MM.1S (cell line): ENCODE results near the gene UBAC1.

ENCODE experiments used
- DNase-seq: peaks from one replicate; pipeline ENCODE4 v3.0.0-alpha.2; 2015
- H2AFZ ChIP-seq: fragments of 300-600 bp; sonication (generic); 2 replicates; pipeline ENCODE4 v1.6.0; 2016; ENCODE audit warnings: antibody characterized with exemption, low read length
- H3F3A ChIP-seq: fragments of 300-600 bp; sonication (generic); 2 replicates; pipeline ENCODE4 v1.6.1; 2016; ENCODE audit warnings: mild to moderate bottlenecking, antibody characterized with exemption, low read length, moderate library complexity, mixed read lengths; ENCODE audit not compliant: insufficient read depth
- H3K27ac ChIP-seq: fragments of 300-600 bp; sonication (generic); 2 replicates; pipeline ENCODE4 v1.5.1; 2016; ENCODE audit warnings: mild to moderate bottlenecking, low read length
- H3K27me3 ChIP-seq: fragments of 300-600 bp; sonication (generic); replicated peaks from 2 replicates; pipeline ENCODE4 v1.6.0; 2016; ENCODE audit warnings: low read length; ENCODE audit not compliant: insufficient read depth
- H3K36me3 ChIP-seq: fragments of 300-600 bp; sonication (generic); replicated peaks from 2 replicates; pipeline ENCODE4 v1.6.1; 2016; ENCODE audit warnings: mild to moderate bottlenecking, low read length, mixed read lengths; ENCODE audit not compliant: insufficient read depth
- H3K4me1 ChIP-seq: fragments of 300-600 bp; sonication (generic); 2 replicates; pipeline ENCODE4 v1.6.1; 2016; ENCODE audit warnings: low read length, mixed read lengths
- H3K4me2 ChIP-seq: fragments of 300-600 bp; sonication (generic); 2 replicates; pipeline ENCODE4 v1.6.0; 2016; ENCODE audit warnings: low read depth, low read length
- H3K4me3 ChIP-seq: fragments of 300-600 bp; sonication (generic); 2 replicates; pipeline ENCODE4 v1.5.1; 2016; ENCODE audit warnings: low read length, mixed read lengths
- H3K79me2 ChIP-seq: fragments of 300-600 bp; sonication (generic); 2 replicates; pipeline ENCODE4 v1.6.1; 2016; ENCODE audit warnings: mixed run types, low read length, mixed read lengths
- H3K9ac ChIP-seq: fragments of 300-600 bp; sonication (generic); 2 replicates; pipeline ENCODE4 v1.6.1; 2016; ENCODE audit warnings: low read length, mixed read lengths
- H3K9me2 ChIP-seq: fragments of 300-600 bp; sonication (generic); replicated peaks from 2 replicates; pipeline ENCODE4 v1.6.1; 2016; ENCODE audit warnings: mild to moderate bottlenecking, low read length, mixed read lengths; ENCODE audit not compliant: insufficient read depth
- H3K9me3 ChIP-seq: fragments of 300-600 bp; sonication (generic); replicated peaks from 2 replicates; pipeline ENCODE4 v1.6.1; 2016; ENCODE audit warnings: mild to moderate bottlenecking, low read length, mixed read lengths; ENCODE audit not compliant: insufficient read depth
- H4K20me1 ChIP-seq: fragments of 300-600 bp; sonication (generic); 2 replicates; pipeline ENCODE4 v1.6.1; 2016; ENCODE audit warnings: mild to moderate bottlenecking, low read length, moderate library complexity, mixed read lengths; ENCODE audit not compliant: insufficient read depth
- CTCF ChIP-seq: fragments of 300-600 bp; sonication (generic); IDR thresholded peaks from 2 replicates; pipeline ENCODE4 v1.5.1; 2016; ENCODE audit warnings: antibody characterized with exemption, low read length, mixed read lengths
- EZH2 ChIP-seq: fragments of 300-600 bp; sonication (generic); optimal IDR thresholded peaks from 2 replicates; pipeline ENCODE3; 2017; ENCODE audit warnings: low read depth, mild to moderate bottlenecking, antibody characterized with exemption, low read length, mixed read lengths
- EZH2phosphoT487 ChIP-seq: fragments of 300-600 bp; sonication (generic); IDR thresholded peaks from 2 replicates; pipeline ENCODE4 v1.6.1; 2018; ENCODE audit warnings: antibody characterized with exemption, low read length

Gene UBAC1

GRCh38 chr9:135928074-135928730 lies 33.0 kb downstream of the UBAC1 start:
- TF ChIP-seq EZH2, result no peak
- no peak for TF ChIP-seq CTCF
- no peak for TF ChIP-seq EZH2phosphoT487
- H3K4me3 ChIP-seq, result no peak overlapping the region
- H3K4me2 ChIP-seq, result no peak overlapping the region
- H4K20me1 ChIP-seq, result no peaks in the 10 kb centered on the region
- H3K79me2 ChIP-seq, result no peaks in the 10 kb centered on the region
- no peak overlapping the region for H3K9ac ChIP-seq
- no peak overlapping the region for H3K27ac ChIP-seq
- no peaks in the 10 kb centered on the region for H3K27me3 ChIP-seq
- DNase-seq, result no peak
- H3K9me2 ChIP-seq, result no peaks in the 10 kb centered on the region
- H2AFZ ChIP-seq, result no peak overlapping the region
- no peaks in the 10 kb centered on the region for H3K4me1 ChIP-seq
- no peaks in the 10 kb centered on the region for H3K36me3 ChIP-seq
- no peaks in the 10 kb centered on the region for H3F3A ChIP-seq
- H3K9me3 ChIP-seq, result no peaks in the 10 kb centered on the region

- Histone ChIP-seq H3K9me3 (no peaks in the 10 kb centered on the region), H3K79me2 (no peaks in the 10 kb centered on the region), H3K27ac (no peak overlapping the region), H3K9ac (no peak overlapping the region), H3K9me2 (no peaks in the 10 kb centered on the region), H3K4me3 (no peak overlapping the region), H3K4me2 (no peak overlapping the region), H3F3A (no peaks in the 10 kb centered on the region), H3K4me1 (no peaks in the 10 kb centered on the region), H2AFZ (no peak overlapping the region), H3K36me3 (no peaks in the 10 kb centered on the region), H4K20me1 (no peaks in the 10 kb centered on the region), H3K27me3 (no peaks in the 10 kb centered on the region)
- no peak for TF ChIP-seq EZH2phosphoT487
- no peak for TF ChIP-seq EZH2
- no peak for TF ChIP-seq CTCF
- no peak for DNase-seq
Measured at GRCh38 chr9:135927195-135928013, 33.8 kb downstream of the UBAC1 start.

- TF ChIP-seq EZH2 (no peak), CTCF (no peak), EZH2phosphoT487 (no peak)
- Histone ChIP-seq H3K36me3 (no peaks in the 10 kb centered on the region), H3K27ac (no peak overlapping the region), H2AFZ (no peak overlapping the region), H3K4me1 (no peaks in the 10 kb centered on the region), H4K20me1 (no peaks in the 10 kb centered on the region), H3K4me2 (no peak overlapping the region), H3F3A (no peaks in the 10 kb centered on the region), H3K4me3 (no peak overlapping the region), H3K79me2 (no peaks in the 10 kb centered on the region), H3K27me3 (no peaks in the 10 kb centered on the region), H3K9me3 (no peaks in the 10 kb centered on the region), H3K9ac (no peak overlapping the region), H3K9me2 (no peaks in the 10 kb centered on the region)
- DNase-seq, result no peak
Measured at GRCh38 chr9:135926402-135927194, 34.6 kb downstream of the UBAC1 start.
